ENCODE data around the gene MYF6. TPM values are rescaled to one million over a fixed set of nuclear protein-coding genes. Genes with fewer than 3 reads are reported as not detected.

Gene MYF6
- total RNA-seq, 3 donors from 2014 or later, result not detected

Other genes with a start within 250 kb of the MYF6 start
- not detected for gene MYF5, start 9.3 kb downstream of the MYF6 start, total RNA-seq
- under 1 TPM in 1 of 3 donors, not detected in 2; 0.13 TPM for gene LIN7A, start 230.3 kb downstream of the MYF6 start, total RNA-seq

Measured in activated T-cell treated with anti-CD3 and anti-CD28 coated beads, Interleukin-2, amount 50 U/mL, for 4 hours (primary cell).